H7 (cell line): Measurements from ENCODE around the gene RGS3. TPM values are rescaled to one million over a fixed set of nuclear protein-coding genes. Genes with fewer than 3 reads are reported as not detected.
A peak's percentile ranks its signal among the peaks of the same experiment; 100 is the strongest.

Source experiments
- DNase-seq: peaks from one replicate; pipeline ENCODE4 v3.0.0; 2012
- H3K27me3 ChIP-seq: 2 replicates; pipeline ENCODE4 v1.6.0; 2011; ENCODE audit warnings: mild to moderate bottlenecking, low read length; ENCODE audit not compliant: control insufficient read depth, insufficient read depth
- H3K36me3 ChIP-seq: replicated peaks from 2 replicates; pipeline ENCODE4 v1.5.1; 2011; ENCODE audit warnings: low read length; ENCODE audit not compliant: control insufficient read depth, insufficient read depth
- H3K4me3 ChIP-seq: 2 replicates; pipeline ENCODE4 v1.5.1; 2011; ENCODE audit warnings: low read depth, mild to moderate bottlenecking, control low read depth, low read length, moderate library complexity; ENCODE audit not compliant: insufficient read depth
- total RNA-seq: library from RNA; depleted of rRNA; stranded (reverse); fragments of >200 nt; shearing (Covaris generic); gene quantifications from 2 replicates; pipeline ENCODE4 v1.2.3, GENCODE V29; 2014

The RGS3 gene
- total RNA-seq, 1 experiment from 2014 or later = 18.2 TPM

- Histone ChIP-seq H3K27me3 (no peaks in the 10 kb centered on the region), H3K36me3 (no peaks in the 10 kb centered on the region), H3K4me3 (no peak overlapping the region)
- DNase-seq = no peak
Measured at GRCh38 chr9:113452113-113452605, 11.4 kb upstream of the RGS3 start.

- DNase-seq = no peak
- Histone ChIP-seq H3K27me3 (no peaks in the 10 kb centered on the region), H3K4me3 (no peak overlapping the region), H3K36me3 (no peaks in the 10 kb centered on the region)
Measured at GRCh38 chr9:113454914-113455761, 8.4 kb upstream of the RGS3 start.

GRCh38 chr9:113456235-113456634, 7.3 kb upstream of the RGS3 start:
- no peaks in the 10 kb centered on the region for H3K36me3 ChIP-seq
- no peak overlapping the region for H3K4me3 ChIP-seq
- DNase-seq = no peak
- H3K27me3 ChIP-seq = no peaks in the 10 kb centered on the region

GRCh38 chr9:113461285-113461684, 2.2 kb upstream of the RGS3 start:
- DNase-seq = no peak
- H3K4me3 ChIP-seq = no peak overlapping the region
- no peaks in the 10 kb centered on the region for H3K36me3 ChIP-seq
- peaks cover 29% of the 10 kb centered on the region for H3K27me3 ChIP-seq

- no peak for DNase-seq
- Histone ChIP-seq H3K27me3 (peaks cover 29% of the 10 kb centered on the region), H3K36me3 (no peaks in the 10 kb centered on the region), H3K4me3 (no peak overlapping the region)
Measured at GRCh38 chr9:113461943-113462342, 1.6 kb upstream of the RGS3 start.

- Histone ChIP-seq H3K4me3 (peak overlapping the region; percentile 55; the same call in 1 of the 2 replicates), H3K36me3 (no peaks in the 10 kb centered on the region), H3K27me3 (peaks cover 29% of the 10 kb centered on the region)
- DNase-seq = no peak
Measured at GRCh38 chr9:113462781-113463286, 693 bp upstream of the RGS3 start.

- H3K36me3 ChIP-seq = no peaks in the 10 kb centered on the region
- peaks cover 29% of the 10 kb centered on the region for H3K27me3 ChIP-seq
- no peak for DNase-seq
- H3K4me3 ChIP-seq = peak overlapping the region; percentile 55
Measured at GRCh38 chr9:113464286-113464660, 746 bp downstream of the RGS3 start.

GRCh38 chr9:113465599-113466140, 2.1 kb downstream of the RGS3 start:
- DNase-seq = no peak
- H3K36me3 ChIP-seq = no peaks in the 10 kb centered on the region
- no peak overlapping the region for H3K4me3 ChIP-seq
- peaks cover 29% of the 10 kb centered on the region for H3K27me3 ChIP-seq

GRCh38 chr9:113467183-113467582, 3.7 kb downstream of the RGS3 start:
- Histone ChIP-seq H3K36me3 (no peaks in the 10 kb centered on the region), H3K4me3 (no peak overlapping the region), H3K27me3 (peaks cover 27% of the 10 kb centered on the region)
- no peak for DNase-seq

- no peaks in the 10 kb centered on the region for H3K36me3 ChIP-seq
- DNase-seq = no peak
- no peak overlapping the region for H3K4me3 ChIP-seq
- peaks cover 12% of the 10 kb centered on the region for H3K27me3 ChIP-seq
Measured at GRCh38 chr9:113468716-113469448, 5.4 kb downstream of the RGS3 start.

GRCh38 chr9:113471143-113471542, 7.6 kb downstream of the RGS3 start:
- Histone ChIP-seq H3K36me3 (no peaks in the 10 kb centered on the region), H3K4me3 (no peak overlapping the region), H3K27me3 (no peaks in the 10 kb centered on the region)
- no peak for DNase-seq

- Histone ChIP-seq H3K36me3 (no peaks in the 10 kb centered on the region), H3K27me3 (no peaks in the 10 kb centered on the region), H3K4me3 (no peak overlapping the region)
- DNase-seq = no peak
Measured at GRCh38 chr9:113471566-113471965, 8.0 kb downstream of the RGS3 start.

GRCh38 chr9:113472199-113472598, 8.7 kb downstream of the RGS3 start:
- no peak overlapping the region for H3K4me3 ChIP-seq

GRCh38 chr9:113474360-113475028, 11.0 kb downstream of the RGS3 start:
- no peak for DNase-seq
- Histone ChIP-seq H3K4me3 (no peak overlapping the region), H3K36me3 (no peaks in the 10 kb centered on the region), H3K27me3 (no peaks in the 10 kb centered on the region)

More at GRCh38 chr9:113472199-113472598, 8.7 kb downstream of the RGS3 start:
- no peaks in the 10 kb centered on the region for H3K36me3 ChIP-seq
- no peaks in the 10 kb centered on the region for H3K27me3 ChIP-seq
- no peak for DNase-seq
